ENCODE measurements around the gene ETV5.
A peak's percentile ranks its signal among the peaks of the same experiment; 100 is the strongest.
"Not testable (repeated sequence)": the region's sequence is repeated elsewhere in the genome, so short reads cannot be mapped to it uniquely, and the experiment has no call there.

ETV5 gene

GRCh38 chr3:186059192-186059591 lies 49.7 kb downstream of the ETV5 start:
- no peak for DNase-seq

- no peak for DNase-seq
Observed at GRCh38 chr3:186058225-186058624, 50.7 kb downstream of the ETV5 start.

- DNase-seq = no peak
Observed at GRCh38 chr3:186057594-186057993, 51.3 kb downstream of the ETV5 start.

- no peak for DNase-seq
Observed at GRCh38 chr3:186054792-186055352, 54.0 kb downstream of the ETV5 start.

- DNase-seq = peak; percentile 65
Observed at GRCh38 chr3:186053954-186054791, 54.7 kb downstream of the ETV5 start.

- no peak for DNase-seq
Observed at GRCh38 chr3:186052096-186052840, 56.6 kb downstream of the ETV5 start.

GRCh38 chr3:186049001-186049400 lies 59.9 kb downstream of the ETV5 start:
- DNase-seq = no peak

GRCh38 chr3:186048119-186048518 lies 60.8 kb downstream of the ETV5 start:
- DNase-seq = no peak

GRCh38 chr3:186046838-186047237 lies 62.1 kb downstream of the ETV5 start:
- no peak for DNase-seq

- DNase-seq = peak; percentile 53
Observed at GRCh38 chr3:186044968-186045367, 63.9 kb downstream of the ETV5 start.

GRCh38 chr3:186044427-186044826 lies 64.5 kb downstream of the ETV5 start:
- DNase-seq = no peak

- no peak for DNase-seq
Observed at GRCh38 chr3:186042521-186043202, 66.2 kb downstream of the ETV5 start.

- no peak for DNase-seq
Observed at GRCh38 chr3:186042036-186042435, 66.9 kb downstream of the ETV5 start.

GRCh38 chr3:186038360-186038759 lies 70.5 kb downstream of the ETV5 start:
- DNase-seq = no peak

- DNase-seq = no peak
Observed at GRCh38 chr3:186035277-186035676, 73.6 kb downstream of the ETV5 start.

GRCh38 chr3:186032321-186032720 lies 76.6 kb downstream of the ETV5 start:
- no peak for DNase-seq

- not testable (repeated sequence) for DNase-seq
Observed at GRCh38 chr3:186025993-186026392, 82.9 kb downstream of the ETV5 start.

GRCh38 chr3:186025161-186025560 lies 83.7 kb downstream of the ETV5 start:
- peak; percentile 44 for DNase-seq

GRCh38 chr3:186024210-186024609 lies 84.7 kb downstream of the ETV5 start:
- DNase-seq = peak; percentile 85

- no peak for DNase-seq
Observed at GRCh38 chr3:186022931-186023330, 86.0 kb downstream of the ETV5 start.

GRCh38 chr3:186021673-186022362 lies 87.1 kb downstream of the ETV5 start:
- no peak for DNase-seq

- DNase-seq = not testable (repeated sequence)
Observed at GRCh38 chr3:186021250-186021649, 87.6 kb downstream of the ETV5 start.

GRCh38 chr3:186019288-186019687 lies 89.6 kb downstream of the ETV5 start:
- not testable (repeated sequence) for DNase-seq
